Retinal pigment epithelial cell (primary cell): ENCODE data around the gene SLC4A5.

Source experiments
- DNase-seq: peaks from one replicate; pipeline ENCODE4 v3.0.0-alpha.2; 2010; ENCODE audit warnings: low read depth
- H3K4me3 ChIP-seq: 2 replicates; pipeline ENCODE4 v1.5.1; 2011; ENCODE audit warnings: mild to moderate bottlenecking, low read length, control low read depth, moderate library complexity
- CTCF ChIP-seq: conservative IDR thresholded peaks from 2 replicates; pipeline ENCODE4 v1.5.1; 2011; ENCODE audit warnings: low read depth, low read length, control low read depth, inconsistent platforms

SLC4A5 gene

GRCh38 chr2:74367789-74368188 is 24.6 kb upstream of the SLC4A5 start:
- DNase-seq = no peak
- no peak overlapping the region for H3K4me3 ChIP-seq
- no peak for TF ChIP-seq CTCF

GRCh38 chr2:74366036-74366435 is 22.8 kb upstream of the SLC4A5 start:
- TF ChIP-seq CTCF = no peak
- no peak for DNase-seq
- H3K4me3 ChIP-seq = no peak overlapping the region

- no peak overlapping the region for H3K4me3 ChIP-seq
- DNase-seq = no peak
- no peak for TF ChIP-seq CTCF
These were observed 21.6 kb upstream of the SLC4A5 start for GRCh38 chr2:74364533-74365505.

- no peak for TF ChIP-seq CTCF
- DNase-seq = no peak
- H3K4me3 ChIP-seq = no peak overlapping the region
These were observed 18.1 kb upstream of the SLC4A5 start for GRCh38 chr2:74361327-74361726.

GRCh38 chr2:74357627-74358026 is 14.4 kb upstream of the SLC4A5 start:
- DNase-seq = no peak
- no peak overlapping the region for H3K4me3 ChIP-seq

GRCh38 chr2:74349889-74350288 is 6.7 kb upstream of the SLC4A5 start:
- H3K4me3 ChIP-seq = no peak overlapping the region
- DNase-seq = no peak
- TF ChIP-seq CTCF = no peak

More at GRCh38 chr2:74357627-74358026, 14.4 kb upstream of the SLC4A5 start:
- no peak for TF ChIP-seq CTCF

- TF ChIP-seq CTCF = no peak
- no peak for DNase-seq
- no peak overlapping the region for H3K4me3 ChIP-seq
These were observed 4.5 kb upstream of the SLC4A5 start for GRCh38 chr2:74347742-74348141.
